PC-9 (cell line): ENCODE measurements around the gene UBE2L3. TPM values are rescaled to one million over a fixed set of nuclear protein-coding genes. Genes with fewer than 3 reads are reported as not detected.
"Not testable (repeated sequence)": the region's sequence is repeated elsewhere in the genome, so short reads cannot be mapped to it uniquely, and the experiment has no call there.

Experiments
- BruUV-seq: library from RNA; stranded (reverse); fragments of 400-500 nt; replicated peaks from 2 replicates; lab custom pipeline; 2021; lab: Mats Ljungman, UMichigan
- CTCF ChIA-PET: fragments of 300-600 bp; sonication (Branson Sonifier 250); formaldehyde crosslinking; loops from one replicate; lab custom pipeline; 2022; ENCODE audit warnings: antibody characterized with exemption; lab: Charles Lee
- POLR2A ChIA-PET: fragments of 300-600 bp; sonication (Branson Sonifier 250); formaldehyde crosslinking; loops from one replicate; lab custom pipeline; 2022; ENCODE audit warnings: antibody characterized with exemption; ENCODE audit not compliant: unreplicated experiment; lab: Charles Lee
- DNase-seq, 2 experiments: peaks; one replicate each; pipeline versions ENCODE4 v3.0.0 to v3.0.0-alpha.2; 2015 to 2022; ENCODE audit warnings: mixed read lengths in 1 of 2
- H2AFZ ChIP-seq: fragments of 200-600 bp; sonication (generic); 2 replicates; pipeline ENCODE4 v1.8.1; 2017; ENCODE audit warnings: antibody characterized with exemption
- H3F3A ChIP-seq: fragments of 200-600 bp; sonication (generic); 2 replicates; pipeline ENCODE4 v1.8.1; 2017; ENCODE audit warnings: antibody characterized with exemption, mild to moderate bottlenecking, low read depth; ENCODE audit not compliant: insufficient read depth
- H3K27ac ChIP-seq: fragments of 200-600 bp; sonication (generic); 2 replicates; pipeline ENCODE4 v1.6.1; 2016; ENCODE audit warnings: mixed run types
- H3K27me3 ChIP-seq: fragments of 200-600 bp; sonication (generic); 2 replicates; pipeline ENCODE4 v1.6.1; 2016; ENCODE audit warnings: low read depth, mixed run types; ENCODE audit not compliant: insufficient read depth
- H3K36me3 ChIP-seq: fragments of 200-600 bp; sonication (generic); 2 replicates; pipeline ENCODE4 v1.6.1; 2016; ENCODE audit warnings: low read depth, mixed run types
- H3K4me1 ChIP-seq: fragments of 200-600 bp; sonication (generic); replicated peaks from 2 replicates; pipeline ENCODE4 v1.6.1; 2016; ENCODE audit warnings: mixed run types; ENCODE audit not compliant: insufficient read depth
- H3K4me2 ChIP-seq: fragments of 200-600 bp; sonication (generic); 2 replicates; pipeline ENCODE4 v1.6.1; 2017; ENCODE audit warnings: mixed run types
- H3K4me3 ChIP-seq: fragments of 200-600 bp; sonication (generic); 2 replicates; pipeline ENCODE4 v1.6.1; 2016; ENCODE audit warnings: mixed run types
- H3K79me2 ChIP-seq: fragments of 200-600 bp; sonication (generic); 2 replicates; pipeline ENCODE4 v1.6.1; 2017; ENCODE audit warnings: low read depth, mixed run types
- H3K9me2 ChIP-seq: fragments of 200-600 bp; sonication (generic); 2 replicates; pipeline ENCODE4 v1.8.1; 2017; ENCODE audit warnings: mild to moderate bottlenecking; ENCODE audit not compliant: insufficient read depth
- H3K9me3 ChIP-seq: fragments of 200-600 bp; sonication (generic); 2 replicates; pipeline ENCODE4 v1.8.1; 2016; ENCODE audit warnings: low read depth; ENCODE audit not compliant: insufficient read depth
- H4K20me1 ChIP-seq: fragments of 200-600 bp; sonication (generic); 2 replicates; pipeline ENCODE4 v1.8.1; 2017; ENCODE audit not compliant: insufficient read depth
- EZH2 ChIP-seq: fragments of 200-600 bp; sonication (generic); IDR thresholded peaks from 2 replicates; pipeline ENCODE4 v1.8.0; 2017; ENCODE audit warnings: antibody characterized with exemption, low read depth
- intact Hi-C: fragments of 100-400 bp; cut with micrococcal nuclease; formaldehyde crosslinking; loops from one replicate; pipeline ENCODE4 v1.10.0; 2022; ENCODE audit not compliant: unreplicated experiment
- total RNA-seq: library from RNA; stranded (reverse); gene quantifications from 2 replicates; pipeline ENCODE4 v1.2.3, GENCODE V29; 2021
- TF ChIP-seq, protein P1 (sequence below): fragments of 200-600 bp; sonication (generic); conservative IDR thresholded peaks from 2 replicates; pipeline ENCODE4 v1.6.1; 2017; ENCODE audit warnings: mixed run types, antibody characterized with exemption, mild to moderate bottlenecking, moderate library complexity

Gene UBE2L3
- total RNA-seq, 1 experiment from 2014 or later: 55.8 TPM

- TF ChIP-seq, protein P1, sequence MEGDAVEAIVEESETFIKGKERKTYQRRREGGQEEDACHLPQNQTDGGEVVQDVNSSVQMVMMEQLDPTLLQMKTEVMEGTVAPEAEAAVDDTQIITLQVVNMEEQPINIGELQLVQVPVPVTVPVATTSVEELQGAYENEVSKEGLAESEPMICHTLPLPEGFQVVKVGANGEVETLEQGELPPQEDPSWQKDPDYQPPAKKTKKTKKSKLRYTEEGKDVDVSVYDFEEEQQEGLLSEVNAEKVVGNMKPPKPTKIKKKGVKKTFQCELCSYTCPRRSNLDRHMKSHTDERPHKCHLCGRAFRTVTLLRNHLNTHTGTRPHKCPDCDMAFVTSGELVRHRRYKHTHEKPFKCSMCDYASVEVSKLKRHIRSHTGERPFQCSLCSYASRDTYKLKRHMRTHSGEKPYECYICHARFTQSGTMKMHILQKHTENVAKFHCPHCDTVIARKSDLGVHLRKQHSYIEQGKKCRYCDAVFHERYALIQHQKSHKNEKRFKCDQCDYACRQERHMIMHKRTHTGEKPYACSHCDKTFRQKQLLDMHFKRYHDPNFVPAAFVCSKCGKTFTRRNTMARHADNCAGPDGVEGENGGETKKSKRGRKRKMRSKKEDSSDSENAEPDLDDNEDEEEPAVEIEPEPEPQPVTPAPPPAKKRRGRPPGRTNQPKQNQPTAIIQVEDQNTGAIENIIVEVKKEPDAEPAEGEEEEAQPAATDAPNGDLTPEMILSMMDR: no peak
- no peak for TF ChIP-seq EZH2
- peaks cover under 1% of the 10 kb centered on the region; the same call in 1 of the 2 replicates for H3F3A ChIP-seq
- no peaks in the 10 kb centered on the region for H3K9me2 ChIP-seq
- H3K4me2 ChIP-seq: no peak overlapping the region
- H3K27me3 ChIP-seq: no peaks in the 10 kb centered on the region
- H3K4me3 ChIP-seq: no peak overlapping the region
- ChIA-PET POLR2A (no interaction called here), CTCF (no interaction called here)
- intact Hi-C loops: no loop called here
- H3K4me1 ChIP-seq: no peaks in the 10 kb centered on the region
- H3K9me3 ChIP-seq: no peaks in the 10 kb centered on the region
- no peak for DNase-seq
- no peak overlapping the region for H2AFZ ChIP-seq
- H3K36me3 ChIP-seq: no peaks in the 10 kb centered on the region
- peaks cover 18% of the 10 kb centered on the region; the same call in 1 of the 2 replicates for H3K79me2 ChIP-seq
- BruUV-seq: no TSS peak
- peaks cover 26% of the 10 kb centered on the region for H4K20me1 ChIP-seq
- no peak overlapping the region for H3K27ac ChIP-seq
These were observed 48.2 kb downstream of the UBE2L3 start for GRCh38 chr22:21615731-21616130.

GRCh38 chr22:21617337-21617736, 49.8 kb downstream of the UBE2L3 start:
- intact Hi-C loops, H3K9me3 ChIP-seq, H3K9me2 ChIP-seq, H2AFZ ChIP-seq, H3K4me2 ChIP-seq, H3K27ac ChIP-seq, POLR2A ChIA-PET, BruUV-seq, DNase-seq, H3K27me3 ChIP-seq, H3K4me1 ChIP-seq, H3K4me3 ChIP-seq, H3K36me3 ChIP-seq: not testable (repeated sequence)
- Histone ChIP-seq H3K79me2 (peaks cover 18% of the 10 kb centered on the region; the same call in 1 of the 2 replicates), H4K20me1 (peaks cover 35% of the 10 kb centered on the region), H3F3A (peaks cover 10% of the 10 kb centered on the region)
- CTCF ChIA-PET: interaction anchor here (0.6 kb wide), 1 partner anchor 20 kb away, joined by 3 read pairs; no protein-coding TSS in a partner anchor

- H2AFZ ChIP-seq: no peak overlapping the region
These were observed 53.5 kb downstream of the UBE2L3 start for GRCh38 chr22:21621025-21621424.

More at GRCh38 chr22:21621025-21621424, 53.5 kb downstream of the UBE2L3 start:
- CTCF ChIA-PET: no interaction called here
- BruUV-seq: no TSS peak
- DNase-seq: no peak
- no peaks in the 10 kb centered on the region for H3K9me3 ChIP-seq
- POLR2A ChIA-PET: no interaction called here
- H3K4me1 ChIP-seq: no peaks in the 10 kb centered on the region
- TF ChIP-seq, protein P1: no peak
- TF ChIP-seq EZH2: no peak
- no peak overlapping the region for H3K4me3 ChIP-seq
- peaks cover 52% of the 10 kb centered on the region for H4K20me1 ChIP-seq
- H3K4me2 ChIP-seq: no peak overlapping the region
- intact Hi-C loops: no loop called here
- no peaks in the 10 kb centered on the region for H3K36me3 ChIP-seq
- H3K79me2 ChIP-seq: peaks cover 8% of the 10 kb centered on the region
- H3K27ac ChIP-seq: no peak overlapping the region
- peaks cover 38% of the 10 kb centered on the region for H3F3A ChIP-seq
- H3K9me2 ChIP-seq: no peaks in the 10 kb centered on the region
- H3K27me3 ChIP-seq: no peaks in the 10 kb centered on the region
